ENCODE results near the gene MBD5.

Gene MBD5

DNA sequence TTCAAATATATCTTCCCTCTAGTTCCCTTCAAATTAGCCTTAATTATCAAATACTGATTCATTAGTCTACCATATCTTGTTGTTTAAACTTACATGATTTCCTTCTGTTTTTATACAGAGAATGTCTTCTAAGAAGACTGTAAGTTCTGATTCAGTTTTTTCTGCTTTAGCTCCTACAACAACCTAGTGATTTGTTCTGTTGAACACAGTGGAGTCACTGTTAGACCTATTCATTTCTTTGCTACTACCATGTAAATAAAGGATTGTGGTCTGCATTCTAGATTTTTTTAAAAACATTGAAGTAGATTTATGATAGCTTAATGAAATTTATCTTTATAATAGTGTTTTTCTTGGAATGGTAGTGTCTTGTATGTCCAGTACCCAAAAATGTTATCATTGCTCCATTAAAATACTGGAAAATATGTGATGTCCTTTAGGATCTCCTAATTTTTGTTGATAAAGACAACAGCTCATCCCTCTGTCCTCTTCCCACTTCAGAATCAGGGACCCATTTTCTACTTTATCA, 146.4 kb downstream of the MBD5 start:
- H3K79me2 ChIP-seq = peaks cover 3% of the 10 kb centered on the region
- H3K36me3 ChIP-seq (ENCODE audit: control insufficient read depth, insufficient read depth, low read length) = no peaks in the 10 kb centered on the region
- no peak overlapping the region for H3K4me2 ChIP-seq (ENCODE audit: low read length)
- H3K4me3 ChIP-seq (ENCODE audit: low read depth, low read length) = no peak overlapping the region
- no peaks in the 10 kb centered on the region for H3K4me1 ChIP-seq
- TF ChIP-seq CTCF (IDR thresholded peaks at IDR 0.05) = no peak
- H3K9ac ChIP-seq = no peak overlapping the region
- H3K27ac ChIP-seq = no peak overlapping the region
- no peaks in the 10 kb centered on the region for H3K27me3 ChIP-seq (ENCODE audit: control insufficient read depth, insufficient read depth, low read length)
- no peaks in the 10 kb centered on the region for H3K9me3 ChIP-seq (ENCODE audit: control insufficient read depth, low read length)
- no peak overlapping the region for H2AFZ ChIP-seq

- Histone ChIP-seq H3K4me3 (ENCODE audit: low read depth, low read length) (no peak overlapping the region), H3K27ac (no peak overlapping the region), H3K36me3 (ENCODE audit: control insufficient read depth, insufficient read depth, low read length) (no peaks in the 10 kb centered on the region), H3K79me2 (peaks cover 4% of the 10 kb centered on the region), H3K9ac (no peak overlapping the region), H3K27me3 (ENCODE audit: control insufficient read depth, insufficient read depth, low read length) (no peaks in the 10 kb centered on the region), H3K4me2 (ENCODE audit: low read length) (no peak overlapping the region), H3K9me3 (ENCODE audit: control insufficient read depth, low read length) (no peaks in the 10 kb centered on the region), H3K4me1 (no peaks in the 10 kb centered on the region), H2AFZ (no peak overlapping the region)
- TF ChIP-seq CTCF (IDR thresholded peaks at IDR 0.05) = no peak
Observed at GRCh38 chr2:148167855-148168254, 147.0 kb downstream of the MBD5 start.

DNA sequence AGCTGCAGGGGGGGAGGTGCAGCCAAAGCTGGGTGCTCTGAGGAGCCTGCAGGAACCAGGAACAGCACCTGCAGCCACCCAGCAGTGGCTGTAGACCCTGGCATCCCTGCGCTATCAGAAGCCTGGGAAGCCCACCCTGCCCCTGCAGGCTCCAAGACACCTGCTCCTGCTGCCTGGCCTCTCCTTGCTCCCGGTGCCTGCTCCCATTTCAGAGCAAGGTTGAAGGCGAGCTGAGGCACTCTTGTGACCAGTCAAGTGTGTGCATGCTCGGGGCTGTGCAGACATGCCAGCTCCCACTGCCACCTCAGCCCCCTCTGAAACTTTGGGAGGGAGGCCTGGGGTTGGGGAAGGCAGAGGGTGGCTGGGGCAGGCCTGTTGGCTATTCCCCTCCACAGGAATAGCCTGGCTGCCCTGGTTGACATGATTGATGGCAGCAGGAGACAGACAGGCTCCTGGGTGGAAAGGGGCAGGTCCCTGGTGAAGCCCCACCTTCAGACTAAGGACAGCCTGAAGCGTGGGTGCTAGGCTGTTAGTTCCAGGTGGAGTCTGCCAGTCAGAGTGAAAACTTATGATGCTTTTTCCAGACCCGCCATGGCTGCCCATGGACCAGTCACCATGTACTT, 151.4 kb downstream of the MBD5 start:
- Histone ChIP-seq H3K27me3 (ENCODE audit: control insufficient read depth, insufficient read depth, low read length) (no peaks in the 10 kb centered on the region), H3K27ac (no peak overlapping the region), H3K9ac (no peak overlapping the region), H3K4me2 (ENCODE audit: low read length) (no peak overlapping the region), H3K4me1 (no peaks in the 10 kb centered on the region), H3K4me3 (ENCODE audit: low read depth, low read length) (no peak overlapping the region), H3K36me3 (ENCODE audit: control insufficient read depth, insufficient read depth, low read length) (no peaks in the 10 kb centered on the region), H2AFZ (no peak overlapping the region), H3K79me2 (peaks cover 9% of the 10 kb centered on the region), H3K9me3 (ENCODE audit: control insufficient read depth, low read length) (no peaks in the 10 kb centered on the region)
- TF ChIP-seq CTCF (IDR thresholded peaks at IDR 0.05) = no peak

GRCh38 chr2:148173168-148173567, 152.3 kb downstream of the MBD5 start:
- Histone ChIP-seq H2AFZ (no peak overlapping the region), H3K4me1 (no peaks in the 10 kb centered on the region), H3K9ac (no peak overlapping the region), H3K9me3 (ENCODE audit: control insufficient read depth, low read length) (no peaks in the 10 kb centered on the region), H3K79me2 (peaks cover 9% of the 10 kb centered on the region), H3K4me2 (ENCODE audit: low read length) (no peak overlapping the region), H3K27me3 (ENCODE audit: control insufficient read depth, insufficient read depth, low read length) (no peaks in the 10 kb centered on the region), H3K4me3 (ENCODE audit: low read depth, low read length) (no peak overlapping the region), H3K36me3 (ENCODE audit: control insufficient read depth, insufficient read depth, low read length) (no peaks in the 10 kb centered on the region), H3K27ac (no peak overlapping the region)
- no peak for TF ChIP-seq CTCF (IDR thresholded peaks at IDR 0.05)

- Histone ChIP-seq H3K79me2 (peaks cover 5% of the 10 kb centered on the region), H2AFZ (no peak overlapping the region), H3K4me3 (ENCODE audit: low read depth, low read length) (no peak overlapping the region), H3K27me3 (ENCODE audit: control insufficient read depth, insufficient read depth, low read length) (no peaks in the 10 kb centered on the region), H3K27ac (no peak overlapping the region), H3K36me3 (ENCODE audit: control insufficient read depth, insufficient read depth, low read length) (no peaks in the 10 kb centered on the region), H3K4me2 (ENCODE audit: low read length) (no peak overlapping the region), H3K9ac (no peak overlapping the region), H3K4me1 (no peaks in the 10 kb centered on the region), H3K9me3 (ENCODE audit: control insufficient read depth, low read length) (no peaks in the 10 kb centered on the region)
- TF ChIP-seq CTCF (IDR thresholded peaks at IDR 0.05) = no peak
Observed at GRCh38 chr2:148177559-148177958, 156.7 kb downstream of the MBD5 start.
